D721Med (cell line): Measurements from ENCODE around the gene FPR2.

Source experiments
- DNase-seq: peaks from one replicate; pipeline ENCODE4 v3.0.0; 2011; ENCODE audit warnings: low spot score; ENCODE audit not compliant: insufficient read length
- FAIRE-seq: peaks from 2 replicates; lab custom pipeline; 2011; peaks lifted over from hg19 to GRCh38; lab: Jason Lieb, UNC
- CTCF ChIP-seq: IDR thresholded peaks from 2 replicates; pipeline ENCODE4 v1.5.1; 2012; ENCODE audit warnings: mild to moderate bottlenecking, control low read depth; ENCODE audit not compliant: insufficient read depth; ENCODE audit errors: missing control alignments

Gene FPR2

GRCh38 chr19:51754109-51754508 lies 6.9 kb upstream of the FPR2 start:
- DNase-seq (no peak), FAIRE-seq (no peak)
- TF ChIP-seq CTCF, result no peak

- no peak for TF ChIP-seq CTCF
- DNase-seq (no peak), FAIRE-seq (no peak)
Observed at GRCh38 chr19:51754770-51755169, 6.2 kb upstream of the FPR2 start.

- no peak for TF ChIP-seq CTCF
Observed at GRCh38 chr19:51755571-51755970, 5.4 kb upstream of the FPR2 start.

GRCh38 chr19:51761696-51762095 lies 716 bp downstream of the FPR2 start:
- no peak for FAIRE-seq
- TF ChIP-seq CTCF, result no peak
- no peak for DNase-seq

More at GRCh38 chr19:51755571-51755970, 5.4 kb upstream of the FPR2 start:
- FAIRE-seq (no peak), DNase-seq (no peak)

GRCh38 chr19:51765086-51765485 lies 4.1 kb downstream of the FPR2 start:
- no peak for FAIRE-seq

GRCh38 chr19:51766461-51766860 lies 5.5 kb downstream of the FPR2 start:
- FAIRE-seq (no peak), DNase-seq (no peak)
- no peak for TF ChIP-seq CTCF

More at GRCh38 chr19:51765086-51765485, 4.1 kb downstream of the FPR2 start:
- DNase-seq, result no peak
- TF ChIP-seq CTCF, result no peak

- no peak for TF ChIP-seq CTCF
- no peak for FAIRE-seq
- DNase-seq, result no peak
Observed at GRCh38 chr19:51771376-51772130, 10.6 kb downstream of the FPR2 start.
